ENCODE measurements around the gene NDEL1.

Gene NDEL1

DNA sequence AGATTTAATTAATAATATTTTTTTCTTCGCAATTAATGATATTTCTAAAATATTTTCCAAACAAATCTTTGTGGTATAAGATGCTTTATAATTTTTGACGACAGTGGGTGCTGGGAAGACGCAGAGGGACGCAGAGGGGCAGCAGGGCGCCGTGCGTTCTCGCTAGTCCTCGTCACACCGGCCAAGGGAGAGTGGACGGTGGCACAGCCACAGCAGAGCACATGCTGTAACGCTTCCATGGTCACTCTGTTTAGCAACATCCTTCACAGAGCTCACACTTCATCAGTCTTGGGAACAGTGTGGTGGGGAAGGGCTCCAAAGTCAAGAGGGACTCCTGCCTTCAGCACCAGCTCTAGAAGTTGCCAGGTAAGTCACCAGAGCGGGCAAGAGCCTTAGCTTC, 60.4 kb downstream of the NDEL1 start (continued):
- TF ChIP-seq, protein P1, sequence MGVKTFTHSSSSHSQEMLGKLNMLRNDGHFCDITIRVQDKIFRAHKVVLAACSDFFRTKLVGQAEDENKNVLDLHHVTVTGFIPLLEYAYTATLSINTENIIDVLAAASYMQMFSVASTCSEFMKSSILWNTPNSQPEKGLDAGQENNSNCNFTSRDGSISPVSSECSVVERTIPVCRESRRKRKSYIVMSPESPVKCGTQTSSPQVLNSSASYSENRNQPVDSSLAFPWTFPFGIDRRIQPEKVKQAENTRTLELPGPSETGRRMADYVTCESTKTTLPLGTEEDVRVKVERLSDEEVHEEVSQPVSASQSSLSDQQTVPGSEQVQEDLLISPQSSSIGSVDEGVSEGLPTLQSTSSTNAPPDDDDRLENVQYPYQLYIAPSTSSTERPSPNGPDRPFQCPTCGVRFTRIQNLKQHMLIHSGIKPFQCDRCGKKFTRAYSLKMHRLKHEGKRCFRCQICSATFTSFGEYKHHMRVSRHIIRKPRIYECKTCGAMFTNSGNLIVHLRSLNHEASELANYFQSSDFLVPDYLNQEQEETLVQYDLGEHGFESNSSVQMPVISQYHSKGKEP (tag by site-specific recombination; IDR thresholded peaks at IDR 0.05): no peak
- TF ChIP-seq REPIN1 (tag by site-specific recombination; IDR thresholded peaks at IDR 0.05; ENCODE audit: low read depth) (no peak), ZNF701 (tag by site-specific recombination; IDR thresholded peaks at IDR 0.05) (no peak)

DNA sequence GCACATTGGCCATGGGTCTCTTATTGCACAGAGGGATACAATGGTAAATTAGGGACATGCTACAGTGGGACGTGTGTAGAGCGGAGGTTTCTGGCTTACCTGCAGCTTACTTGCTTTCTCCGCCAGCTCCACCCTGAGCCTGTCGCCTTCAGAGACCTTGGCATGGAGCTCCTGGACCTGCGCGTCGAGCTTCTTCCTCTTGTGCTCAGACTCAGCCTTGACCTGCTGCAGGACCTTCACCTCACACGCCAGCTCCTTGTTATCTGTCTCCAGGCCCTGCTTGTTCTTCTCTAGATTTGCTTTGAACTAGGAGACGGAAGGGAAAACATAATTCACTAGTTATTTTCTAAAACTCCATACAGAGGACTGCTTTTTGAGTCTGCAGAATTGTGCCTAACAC, 63.5 kb downstream of the NDEL1 start:
- POLR2A ChIA-PET: no interaction called here
- no peak overlapping the region for H3K27ac ChIP-seq (ENCODE audit: extremely low read depth, low read depth, low read length)
- no peaks in the 10 kb centered on the region for H3K9me3 ChIP-seq (ENCODE audit: control insufficient read depth, insufficient read depth, low read depth, low read length)
- peaks cover 61 to 92% of the 10 kb centered on the region in 2 experiments for H3K36me3 ChIP-seq (ENCODE audit: control insufficient read depth in 2 of 2, insufficient read depth in 1 of 2, low read length in 2 of 2)
- CTCF ChIA-PET: no interaction called here
- no peaks in the 10 kb centered on the region for H3K4me1 ChIP-seq (ENCODE audit: control insufficient read depth, insufficient read depth, low read length)
- no peak overlapping the region for H3K4me3 ChIP-seq (ENCODE audit: low read depth, low read length)
- TF ChIP-seq ZNF19 (tag by site-specific recombination; IDR thresholded peaks at IDR 0.05; ENCODE audit: low read depth): no peak
- TF ChIP-seq ZEB2 (tag by site-specific recombination; IDR thresholded peaks at IDR 0.05): no peak
- no peak for TF ChIP-seq ZNF600 (tag by site-specific recombination; IDR thresholded peaks at IDR 0.05)
- no peak for TF ChIP-seq ZNF621 (tag by site-specific recombination; IDR thresholded peaks at IDR 0.05)
- TF ChIP-seq KLF16 (tag by site-specific recombination; IDR thresholded peaks at IDR 0.05): no peak
- TF ChIP-seq, protein P2, sequence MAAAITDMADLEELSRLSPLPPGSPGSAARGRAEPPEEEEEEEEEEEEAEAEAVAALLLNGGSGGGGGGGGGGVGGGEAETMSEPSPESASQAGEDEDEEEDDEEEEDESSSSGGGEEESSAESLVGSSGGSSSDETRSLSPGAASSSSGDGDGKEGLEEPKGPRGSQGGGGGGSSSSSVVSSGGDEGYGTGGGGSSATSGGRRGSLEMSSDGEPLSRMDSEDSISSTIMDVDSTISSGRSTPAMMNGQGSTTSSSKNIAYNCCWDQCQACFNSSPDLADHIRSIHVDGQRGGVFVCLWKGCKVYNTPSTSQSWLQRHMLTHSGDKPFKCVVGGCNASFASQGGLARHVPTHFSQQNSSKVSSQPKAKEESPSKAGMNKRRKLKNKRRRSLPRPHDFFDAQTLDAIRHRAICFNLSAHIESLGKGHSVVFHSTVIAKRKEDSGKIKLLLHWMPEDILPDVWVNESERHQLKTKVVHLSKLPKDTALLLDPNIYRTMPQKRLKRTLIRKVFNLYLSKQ (tag by site-specific recombination; IDR thresholded peaks at IDR 0.05; ENCODE audit: borderline replicate concordance): no peak
- no peak for TF ChIP-seq ZNF223 (tag by site-specific recombination; IDR thresholded peaks at IDR 0.05)
- TF ChIP-seq, protein P3, sequence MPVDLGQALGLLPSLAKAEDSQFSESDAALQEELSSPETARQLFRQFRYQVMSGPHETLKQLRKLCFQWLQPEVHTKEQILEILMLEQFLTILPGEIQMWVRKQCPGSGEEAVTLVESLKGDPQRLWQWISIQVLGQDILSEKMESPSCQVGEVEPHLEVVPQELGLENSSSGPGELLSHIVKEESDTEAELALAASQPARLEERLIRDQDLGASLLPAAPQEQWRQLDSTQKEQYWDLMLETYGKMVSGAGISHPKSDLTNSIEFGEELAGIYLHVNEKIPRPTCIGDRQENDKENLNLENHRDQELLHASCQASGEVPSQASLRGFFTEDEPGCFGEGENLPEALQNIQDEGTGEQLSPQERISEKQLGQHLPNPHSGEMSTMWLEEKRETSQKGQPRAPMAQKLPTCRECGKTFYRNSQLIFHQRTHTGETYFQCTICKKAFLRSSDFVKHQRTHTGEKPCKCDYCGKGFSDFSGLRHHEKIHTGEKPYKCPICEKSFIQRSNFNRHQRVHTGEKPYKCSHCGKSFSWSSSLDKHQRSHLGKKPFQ (tag by site-specific recombination; IDR thresholded peaks at IDR 0.05): no peak
- TF ChIP-seq, protein P4, sequence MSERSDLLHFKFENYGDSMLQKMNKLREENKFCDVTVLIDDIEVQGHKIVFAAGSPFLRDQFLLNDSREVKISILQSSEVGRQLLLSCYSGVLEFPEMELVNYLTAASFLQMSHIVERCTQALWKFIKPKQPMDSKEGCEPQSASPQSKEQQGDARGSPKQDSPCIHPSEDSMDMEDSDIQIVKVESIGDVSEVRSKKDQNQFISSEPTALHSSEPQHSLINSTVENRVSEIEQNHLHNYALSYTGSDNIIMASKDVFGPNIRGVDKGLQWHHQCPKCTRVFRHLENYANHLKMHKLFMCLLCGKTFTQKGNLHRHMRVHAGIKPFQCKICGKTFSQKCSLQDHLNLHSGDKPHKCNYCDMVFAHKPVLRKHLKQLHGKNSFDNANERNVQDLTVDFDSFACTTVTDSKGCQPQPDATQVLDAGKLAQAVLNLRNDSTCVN (tag by site-specific recombination; optimal IDR thresholded peaks at IDR 0.05): no peak
- TF ChIP-seq, protein P5, sequence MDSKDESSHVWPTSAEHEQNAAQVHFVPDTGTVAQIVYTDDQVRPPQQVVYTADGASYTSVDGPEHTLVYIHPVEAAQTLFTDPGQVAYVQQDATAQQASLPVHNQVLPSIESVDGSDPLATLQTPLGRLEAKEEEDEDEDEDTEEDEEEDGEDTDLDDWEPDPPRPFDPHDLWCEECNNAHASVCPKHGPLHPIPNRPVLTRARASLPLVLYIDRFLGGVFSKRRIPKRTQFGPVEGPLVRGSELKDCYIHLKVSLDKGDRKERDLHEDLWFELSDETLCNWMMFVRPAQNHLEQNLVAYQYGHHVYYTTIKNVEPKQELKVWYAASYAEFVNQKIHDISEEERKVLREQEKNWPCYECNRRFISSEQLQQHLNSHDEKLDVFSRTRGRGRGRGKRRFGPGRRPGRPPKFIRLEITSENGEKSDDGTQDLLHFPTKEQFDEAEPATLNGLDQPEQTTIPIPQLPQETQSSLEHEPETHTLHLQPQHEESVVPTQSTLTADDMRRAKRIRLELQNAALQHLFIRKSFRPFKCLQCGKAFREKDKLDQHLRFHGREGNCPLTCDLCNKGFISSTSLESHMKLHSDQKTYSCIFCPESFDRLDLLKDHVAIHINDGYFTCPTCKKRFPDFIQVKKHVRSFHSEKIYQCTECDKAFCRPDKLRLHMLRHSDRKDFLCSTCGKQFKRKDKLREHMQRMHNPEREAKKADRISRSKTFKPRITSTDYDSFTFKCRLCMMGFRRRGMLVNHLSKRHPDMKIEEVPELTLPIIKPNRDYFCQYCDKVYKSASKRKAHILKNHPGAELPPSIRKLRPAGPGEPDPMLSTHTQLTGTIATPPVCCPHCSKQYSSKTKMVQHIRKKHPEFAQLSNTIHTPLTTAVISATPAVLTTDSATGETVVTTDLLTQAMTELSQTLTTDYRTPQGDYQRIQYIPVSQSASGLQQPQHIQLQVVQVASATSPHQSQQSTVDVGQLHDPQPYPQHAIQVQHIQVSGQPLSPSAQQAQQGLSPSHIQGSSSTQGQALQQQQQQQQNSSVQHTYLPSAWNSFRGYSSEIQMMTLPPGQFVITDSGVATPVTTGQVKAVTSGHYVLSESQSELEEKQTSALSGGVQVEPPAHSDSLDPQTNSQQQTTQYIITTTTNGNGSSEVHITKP (tag by site-specific recombination; IDR thresholded peaks at IDR 0.05): no peak
- TF ChIP-seq ZNF114 (tag by site-specific recombination; IDR thresholded peaks at IDR 0.05): no peak
- TF ChIP-seq, protein P6, sequence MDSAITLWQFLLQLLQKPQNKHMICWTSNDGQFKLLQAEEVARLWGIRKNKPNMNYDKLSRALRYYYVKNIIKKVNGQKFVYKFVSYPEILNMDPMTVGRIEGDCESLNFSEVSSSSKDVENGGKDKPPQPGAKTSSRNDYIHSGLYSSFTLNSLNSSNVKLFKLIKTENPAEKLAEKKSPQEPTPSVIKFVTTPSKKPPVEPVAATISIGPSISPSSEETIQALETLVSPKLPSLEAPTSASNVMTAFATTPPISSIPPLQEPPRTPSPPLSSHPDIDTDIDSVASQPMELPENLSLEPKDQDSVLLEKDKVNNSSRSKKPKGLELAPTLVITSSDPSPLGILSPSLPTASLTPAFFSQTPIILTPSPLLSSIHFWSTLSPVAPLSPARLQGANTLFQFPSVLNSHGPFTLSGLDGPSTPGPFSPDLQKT (IDR thresholded peaks at IDR 0.05; ENCODE audit: borderline replicate concordance, low read depth, low read length): no peak
- TF ChIP-seq ZNF558 (tag by site-specific recombination; IDR thresholded peaks at IDR 0.05): no peak
- no peak for TF ChIP-seq ZNF777 (tag by site-specific recombination; IDR thresholded peaks at IDR 0.05; ENCODE audit: borderline replicate concordance)
- TF ChIP-seq ZNF561 (tag by site-specific recombination; IDR thresholded peaks at IDR 0.05; ENCODE audit: borderline replicate concordance): no peak
- TF ChIP-seq ZNF677 (tag by site-specific recombination; IDR thresholded peaks at IDR 0.05): no peak
- TF ChIP-seq, protein P7, sequence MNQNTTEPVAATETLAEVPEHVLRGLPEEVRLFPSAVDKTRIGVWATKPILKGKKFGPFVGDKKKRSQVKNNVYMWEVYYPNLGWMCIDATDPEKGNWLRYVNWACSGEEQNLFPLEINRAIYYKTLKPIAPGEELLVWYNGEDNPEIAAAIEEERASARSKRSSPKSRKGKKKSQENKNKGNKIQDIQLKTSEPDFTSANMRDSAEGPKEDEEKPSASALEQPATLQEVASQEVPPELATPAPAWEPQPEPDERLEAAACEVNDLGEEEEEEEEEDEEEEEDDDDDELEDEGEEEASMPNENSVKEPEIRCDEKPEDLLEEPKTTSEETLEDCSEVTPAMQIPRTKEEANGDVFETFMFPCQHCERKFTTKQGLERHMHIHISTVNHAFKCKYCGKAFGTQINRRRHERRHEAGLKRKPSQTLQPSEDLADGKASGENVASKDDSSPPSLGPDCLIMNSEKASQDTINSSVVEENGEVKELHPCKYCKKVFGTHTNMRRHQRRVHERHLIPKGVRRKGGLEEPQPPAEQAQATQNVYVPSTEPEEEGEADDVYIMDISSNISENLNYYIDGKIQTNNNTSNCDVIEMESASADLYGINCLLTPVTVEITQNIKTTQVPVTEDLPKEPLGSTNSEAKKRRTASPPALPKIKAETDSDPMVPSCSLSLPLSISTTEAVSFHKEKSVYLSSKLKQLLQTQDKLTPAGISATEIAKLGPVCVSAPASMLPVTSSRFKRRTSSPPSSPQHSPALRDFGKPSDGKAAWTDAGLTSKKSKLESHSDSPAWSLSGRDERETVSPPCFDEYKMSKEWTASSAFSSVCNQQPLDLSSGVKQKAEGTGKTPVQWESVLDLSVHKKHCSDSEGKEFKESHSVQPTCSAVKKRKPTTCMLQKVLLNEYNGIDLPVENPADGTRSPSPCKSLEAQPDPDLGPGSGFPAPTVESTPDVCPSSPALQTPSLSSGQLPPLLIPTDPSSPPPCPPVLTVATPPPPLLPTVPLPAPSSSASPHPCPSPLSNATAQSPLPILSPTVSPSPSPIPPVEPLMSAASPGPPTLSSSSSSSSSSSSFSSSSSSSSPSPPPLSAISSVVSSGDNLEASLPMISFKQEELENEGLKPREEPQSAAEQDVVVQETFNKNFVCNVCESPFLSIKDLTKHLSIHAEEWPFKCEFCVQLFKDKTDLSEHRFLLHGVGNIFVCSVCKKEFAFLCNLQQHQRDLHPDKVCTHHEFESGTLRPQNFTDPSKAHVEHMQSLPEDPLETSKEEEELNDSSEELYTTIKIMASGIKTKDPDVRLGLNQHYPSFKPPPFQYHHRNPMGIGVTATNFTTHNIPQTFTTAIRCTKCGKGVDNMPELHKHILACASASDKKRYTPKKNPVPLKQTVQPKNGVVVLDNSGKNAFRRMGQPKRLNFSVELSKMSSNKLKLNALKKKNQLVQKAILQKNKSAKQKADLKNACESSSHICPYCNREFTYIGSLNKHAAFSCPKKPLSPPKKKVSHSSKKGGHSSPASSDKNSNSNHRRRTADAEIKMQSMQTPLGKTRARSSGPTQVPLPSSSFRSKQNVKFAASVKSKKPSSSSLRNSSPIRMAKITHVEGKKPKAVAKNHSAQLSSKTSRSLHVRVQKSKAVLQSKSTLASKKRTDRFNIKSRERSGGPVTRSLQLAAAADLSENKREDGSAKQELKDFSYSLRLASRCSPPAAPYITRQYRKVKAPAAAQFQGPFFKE (tag by site-specific recombination; IDR thresholded peaks at IDR 0.05; ENCODE audit: borderline replicate concordance): no peak

Measured in HEK293 (cell line).